Natural killer cell (primary cell): ENCODE results near the gene SCGN. TPM values are rescaled to one million over a fixed set of nuclear protein-coding genes. Genes with fewer than 3 reads are reported as not detected.

ENCODE experiments used
- ATAC-seq, 3 donors: fragments of 150-1000 bp in 2 of 3; fragments of 200-7000 bp in 1 of 3; cut with Tn5 transposase; 1 replicate in 1 of 3; 2 replicates in 2 of 3; pipeline ENCODE4 v1.10.0; 2021; ENCODE audit warnings: mild to moderate bottlenecking in 2 of 3, moderate library complexity in 2 of 3
- DNase-seq, 2 donors: peaks; one replicate each; pipeline versions ENCODE4 v3.0.0 to v3.0.0-alpha.2; 2013 to 2021; ENCODE audit warnings: mixed read lengths in 1 of 2
- H3K27ac ChIP-seq: one replicate; pipeline ENCODE4 v1.5.1; 2013; ENCODE audit warnings: mild to moderate bottlenecking, low read length
- H3K27me3 ChIP-seq: one replicate; pipeline ENCODE4 v1.6.1; 2013; ENCODE audit warnings: low read length; ENCODE audit not compliant: control insufficient read depth, insufficient read depth
- H3K36me3 ChIP-seq: one replicate; pipeline ENCODE4 v1.6.1; 2013; ENCODE audit warnings: low read length; ENCODE audit not compliant: control insufficient read depth, insufficient read depth
- H3K4me1 ChIP-seq: one replicate; pipeline ENCODE4 v1.6.1; 2013; ENCODE audit warnings: low read length; ENCODE audit not compliant: control insufficient read depth, insufficient read depth
- H3K4me3 ChIP-seq: one replicate; pipeline ENCODE4 v1.5.1; 2013; ENCODE audit warnings: low read length
- H3K9me3 ChIP-seq: one replicate; pipeline ENCODE4 v1.6.1; 2013; ENCODE audit warnings: low read length; ENCODE audit not compliant: control insufficient read depth, insufficient read depth
- H3K27ac Mint-ChIP-seq, 2 donors: one replicate each; pipeline ENCODE4 v1.8.0; 2022; ENCODE audit warnings: mild to moderate bottlenecking in 2 of 2, mixed read lengths in 2 of 2, moderate library complexity in 1 of 2
- H3K27me3 Mint-ChIP-seq, 2 donors: one replicate each; pipeline ENCODE4 v1.8.0; 2022; ENCODE audit warnings: low read depth in 2 of 2, mixed read lengths in 2 of 2
- H3K36me3 Mint-ChIP-seq: one replicate; pipeline ENCODE4 v1.8.0; 2022; ENCODE audit warnings: mixed read lengths
- H3K4me1 Mint-ChIP-seq, 2 donors: one replicate each; pipeline ENCODE4 v1.8.0; 2022; ENCODE audit warnings: mixed read lengths in 2 of 2
- H3K4me3 Mint-ChIP-seq: one replicate; pipeline ENCODE4 v1.8.0; 2022; ENCODE audit warnings: mild to moderate bottlenecking, moderate library complexity, mixed read lengths
- H3K9me3 Mint-ChIP-seq, 2 donors: one replicate each; pipeline ENCODE4 v1.8.0; 2022; ENCODE audit warnings: mixed read lengths in 2 of 2
- WGBS: methylation state at CpG from one replicate; pipeline ENCODE4 v1.1.7; 2013; ENCODE audit warnings: missing lambda C conversion rate; ENCODE audit not compliant: insufficient coverage; 5-methylcytosine and 5-hydroxymethylcytosine counted together
- intact Hi-C: fragments of 100-400 bp; cut with micrococcal nuclease; formaldehyde crosslinking; loops from one replicate; pipeline ENCODE4 v1.14.2; 2022
- total RNA-seq, 4 donors: library from RNA; stranded (reverse); fragments of 120-200 nt in 1 of 4; gene quantifications; one replicate each; pipeline versions ENCODE4 v1.2.3 to v1.2.4, GENCODE V29; 2013 to 2022
- TF ChIP-seq, protein P1 (sequence below): fragments of 200-600 bp; IDR thresholded peaks from one replicate; pipeline ENCODE4 v1.8.0; 2022; ENCODE audit warnings: antibody characterized with exemption

Gene SCGN
- total RNA-seq, 3 donors from 2014 or later (not counting 1 experiment from before 2014, with no cell fraction given) = not detected

DNA sequence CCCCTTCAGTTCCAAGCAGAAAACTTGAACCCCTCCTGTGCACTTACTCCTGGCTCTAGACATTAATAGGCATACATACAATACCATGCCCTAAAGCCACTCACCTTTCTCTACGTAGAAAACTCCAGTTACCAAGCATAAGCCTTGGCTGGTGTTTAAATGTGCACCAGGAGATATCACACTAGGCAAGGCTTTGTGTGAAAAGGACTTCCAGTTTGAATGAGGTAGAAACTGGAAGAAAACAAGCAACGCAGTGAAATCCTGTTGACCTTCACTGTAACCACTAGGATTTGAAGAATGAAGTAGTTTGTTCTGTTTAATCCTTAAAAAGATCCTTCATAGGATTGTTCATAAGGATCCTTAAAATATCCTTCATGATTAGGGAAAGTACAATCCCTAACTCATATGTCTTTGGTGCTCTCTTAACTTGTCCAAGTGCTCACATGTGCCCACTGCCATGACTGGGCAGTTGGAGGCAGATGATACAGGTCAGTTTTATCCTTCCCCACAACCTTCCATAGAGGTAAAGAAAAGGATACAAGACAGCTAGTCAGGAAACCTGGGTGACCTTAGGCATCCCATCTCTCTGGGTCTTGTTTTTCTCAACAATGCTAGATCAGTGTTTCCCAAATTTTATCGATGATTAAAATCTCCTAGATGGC lies 9.2 kb upstream of the SCGN start:
- H3K9me3 ChIP-seq = no peaks in the 10 kb centered on the region
- Mint-ChIP-seq H3K27me3 (peaks cover 23 to 74% of the 10 kb centered on the region in 2 donors), H3K9me3 (no peaks in the 10 kb centered on the region), H3K4me1 (no peaks in the 10 kb centered on the region), H3K36me3 (no peaks in the 10 kb centered on the region), H3K4me3 (no peak overlapping the region), H3K27ac (no peak overlapping the region)
- WGBS = 78% methylated on average over 3 of the region's 3 CpGs
- TF ChIP-seq, protein P1, sequence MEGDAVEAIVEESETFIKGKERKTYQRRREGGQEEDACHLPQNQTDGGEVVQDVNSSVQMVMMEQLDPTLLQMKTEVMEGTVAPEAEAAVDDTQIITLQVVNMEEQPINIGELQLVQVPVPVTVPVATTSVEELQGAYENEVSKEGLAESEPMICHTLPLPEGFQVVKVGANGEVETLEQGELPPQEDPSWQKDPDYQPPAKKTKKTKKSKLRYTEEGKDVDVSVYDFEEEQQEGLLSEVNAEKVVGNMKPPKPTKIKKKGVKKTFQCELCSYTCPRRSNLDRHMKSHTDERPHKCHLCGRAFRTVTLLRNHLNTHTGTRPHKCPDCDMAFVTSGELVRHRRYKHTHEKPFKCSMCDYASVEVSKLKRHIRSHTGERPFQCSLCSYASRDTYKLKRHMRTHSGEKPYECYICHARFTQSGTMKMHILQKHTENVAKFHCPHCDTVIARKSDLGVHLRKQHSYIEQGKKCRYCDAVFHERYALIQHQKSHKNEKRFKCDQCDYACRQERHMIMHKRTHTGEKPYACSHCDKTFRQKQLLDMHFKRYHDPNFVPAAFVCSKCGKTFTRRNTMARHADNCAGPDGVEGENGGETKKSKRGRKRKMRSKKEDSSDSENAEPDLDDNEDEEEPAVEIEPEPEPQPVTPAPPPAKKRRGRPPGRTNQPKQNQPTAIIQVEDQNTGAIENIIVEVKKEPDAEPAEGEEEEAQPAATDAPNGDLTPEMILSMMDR = no peak
- H3K27me3 ChIP-seq = peaks cover 12% of the 10 kb centered on the region
- H3K36me3 ChIP-seq = no peaks in the 10 kb centered on the region
- intact Hi-C loops = no loop called here
- ATAC-seq (no peak), DNase-seq (no peak)
- H3K4me1 ChIP-seq = no peaks in the 10 kb centered on the region
- no peak overlapping the region for H3K4me3 ChIP-seq
- no peak overlapping the region for H3K27ac ChIP-seq

DNA sequence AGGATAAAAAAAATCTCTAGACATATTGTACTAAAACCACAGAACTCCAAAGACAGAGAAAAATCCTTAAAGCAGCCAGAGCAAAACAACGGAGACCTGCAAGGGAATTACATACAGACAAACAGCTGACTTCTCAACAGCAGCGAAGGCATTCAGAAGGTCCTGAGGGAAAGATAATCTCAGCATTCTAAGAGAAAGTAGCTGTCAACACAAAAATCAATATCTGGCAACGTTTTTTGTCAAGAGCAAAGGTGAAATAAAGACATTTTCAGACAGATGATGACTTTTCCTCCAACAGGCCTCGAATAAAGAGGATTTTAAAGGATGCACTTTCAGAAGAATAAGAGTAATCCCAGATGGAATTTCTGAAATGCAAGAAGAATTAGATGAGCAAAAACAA lies 6.1 kb upstream of the SCGN start:
- 73% methylated on average over 3 of the region's 4 CpGs for WGBS
- H3K27ac Mint-ChIP-seq = no peak overlapping the region
- Histone ChIP-seq H3K9me3 (no peaks in the 10 kb centered on the region), H3K27ac (no peak overlapping the region), H3K27me3 (peaks cover 16% of the 10 kb centered on the region), H3K4me1 (no peaks in the 10 kb centered on the region), H3K4me3 (no peak overlapping the region), H3K36me3 (no peaks in the 10 kb centered on the region)
- ATAC-seq (no peak), DNase-seq (no peak)
- H3K27me3 Mint-ChIP-seq = peaks cover 26 to 72% of the 10 kb centered on the region in 2 donors
- H3K36me3 Mint-ChIP-seq = no peaks in the 10 kb centered on the region
- H3K4me1 Mint-ChIP-seq = no peaks in the 10 kb centered on the region
- TF ChIP-seq, protein P1 = no peak
- intact Hi-C loops = no loop called here
- no peak overlapping the region for H3K4me3 Mint-ChIP-seq
- no peaks in the 10 kb centered on the region for H3K9me3 Mint-ChIP-seq

DNA sequence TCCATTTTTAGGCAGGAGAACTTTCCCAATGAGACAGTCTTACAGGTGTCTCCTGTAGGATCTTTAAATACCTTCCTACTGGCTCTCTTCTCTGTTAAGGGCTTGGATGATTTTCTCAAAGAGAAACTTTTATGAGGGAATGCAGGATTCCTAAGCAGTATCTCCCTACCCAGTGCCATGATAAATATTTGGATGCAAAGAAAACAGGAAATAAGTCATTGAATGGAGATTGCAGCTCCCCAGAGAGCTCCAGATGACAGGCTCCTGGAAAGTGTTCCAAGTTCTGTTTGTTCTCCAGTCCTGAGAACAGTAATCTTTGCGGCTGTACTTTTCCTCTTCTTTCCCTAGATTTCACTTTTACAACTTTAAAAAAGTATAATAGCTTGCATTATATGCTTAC lies 2.4 kb upstream of the SCGN start:
- Histone ChIP-seq H3K4me1 (no peaks in the 10 kb centered on the region), H3K9me3 (no peaks in the 10 kb centered on the region), H3K36me3 (no peaks in the 10 kb centered on the region), H3K27me3 (peaks cover 31% of the 10 kb centered on the region), H3K4me3 (no peak overlapping the region), H3K27ac (no peak overlapping the region)
- TF ChIP-seq, protein P1 = no peak
- 20% methylated on average over 1 of the region's 1 CpG for WGBS
- H3K4me3 Mint-ChIP-seq = no peak overlapping the region
- intact Hi-C loops = no loop called here
- H3K27ac Mint-ChIP-seq = no peak overlapping the region
- H3K4me1 Mint-ChIP-seq = no peaks in the 10 kb centered on the region
- no peak for DNase-seq
- no peaks in the 10 kb centered on the region for H3K9me3 Mint-ChIP-seq
- H3K36me3 Mint-ChIP-seq = no peaks in the 10 kb centered on the region
- no peak for ATAC-seq
- H3K27me3 Mint-ChIP-seq = peaks cover 31 to 59% of the 10 kb centered on the region in 2 donors

DNA sequence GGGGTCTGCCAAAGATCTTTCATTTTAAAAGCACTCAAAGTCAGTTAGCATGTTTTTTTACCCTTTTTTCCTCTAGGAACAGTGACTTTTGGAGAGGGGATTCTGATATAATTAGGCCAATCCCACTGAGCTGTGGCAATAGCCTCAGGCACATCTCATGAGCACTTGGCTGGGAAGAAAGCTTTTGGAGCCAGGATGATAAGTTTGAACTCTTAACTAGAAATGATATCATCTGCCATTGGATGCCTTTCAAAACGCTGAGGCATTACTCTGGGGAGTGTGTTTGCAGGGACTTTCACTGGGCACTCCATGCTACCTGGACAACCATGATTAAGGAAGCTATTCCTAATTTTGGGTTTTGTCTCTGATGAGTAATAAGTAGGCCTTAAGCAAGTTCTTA lies 3.7 kb downstream of the SCGN start:
- Histone ChIP-seq H3K4me1 (no peaks in the 10 kb centered on the region), H3K36me3 (no peaks in the 10 kb centered on the region), H3K27me3 (peaks cover 22% of the 10 kb centered on the region), H3K27ac (no peak overlapping the region), H3K9me3 (no peaks in the 10 kb centered on the region), H3K4me3 (no peak overlapping the region)
- no peaks in the 10 kb centered on the region for H3K9me3 Mint-ChIP-seq
- ATAC-seq (no peak), DNase-seq (no peak)
- intact Hi-C loops = no loop called here
- H3K4me3 Mint-ChIP-seq = no peak overlapping the region
- H3K27ac Mint-ChIP-seq = no peak overlapping the region
- peaks cover 17 to 52% of the 10 kb centered on the region in 2 donors for H3K27me3 Mint-ChIP-seq
- H3K36me3 Mint-ChIP-seq = no peaks in the 10 kb centered on the region
- no peaks in the 10 kb centered on the region for H3K4me1 Mint-ChIP-seq
- 64% methylated on average over 1 of the region's 1 CpG for WGBS
- TF ChIP-seq, protein P1 = no peak
